GM23248 (cell line): ENCODE results near the gene PPP1R15B. TPM values are rescaled to one million over a fixed set of nuclear protein-coding genes. Genes with fewer than 3 reads are reported as not detected.

Experiments
- DNase-seq: peaks from one replicate; pipeline ENCODE4 v3.0.0-alpha.2; 2015
- H2AFZ ChIP-seq: fragments of 200-600 bp; sonication (generic); 2 replicates; pipeline ENCODE4 v1.6.1; 2016; ENCODE audit warnings: antibody characterized with exemption
- H3F3A ChIP-seq: fragments of 200-600 bp; sonication (generic); 2 replicates; pipeline ENCODE4 v1.6.1; 2016; ENCODE audit warnings: mild to moderate bottlenecking, antibody characterized with exemption, mixed run types; ENCODE audit not compliant: insufficient read depth
- H3K27ac ChIP-seq: fragments of 200-600 bp; sonication (generic); 2 replicates; pipeline ENCODE4 v1.5.1; 2016; ENCODE audit warnings: mild to moderate bottlenecking
- H3K27me3 ChIP-seq: fragments of 200-600 bp; sonication (generic); replicated peaks from 2 replicates; pipeline ENCODE4 v1.6.1; 2016; ENCODE audit warnings: mild to moderate bottlenecking; ENCODE audit not compliant: insufficient read depth
- H3K36me3 ChIP-seq: fragments of 200-600 bp; sonication (generic); 2 replicates; pipeline ENCODE4 v1.6.1; 2016; ENCODE audit warnings: low read depth, mild to moderate bottlenecking
- H3K4me1 ChIP-seq: fragments of 200-600 bp; sonication (generic); 2 replicates; pipeline ENCODE4 v1.6.1; 2016; ENCODE audit warnings: mild to moderate bottlenecking; ENCODE audit not compliant: insufficient read depth
- H3K4me2 ChIP-seq: fragments of 200-600 bp; sonication (generic); one replicate; pipeline ENCODE4 v1.6.1; 2016; ENCODE audit warnings: mild to moderate bottlenecking; ENCODE audit not compliant: unreplicated experiment
- H3K4me3 ChIP-seq: fragments of 200-600 bp; sonication (generic); 2 replicates; pipeline ENCODE4 v1.5.1; 2016; ENCODE audit warnings: mild to moderate bottlenecking
- H3K79me2 ChIP-seq: fragments of 200-600 bp; sonication (generic); 2 replicates; pipeline ENCODE4 v1.6.1; 2016; ENCODE audit warnings: mild to moderate bottlenecking; ENCODE audit not compliant: insufficient read depth
- H3K9ac ChIP-seq: fragments of 200-600 bp; sonication (generic); 2 replicates; pipeline ENCODE4 v1.6.1; 2016; ENCODE audit warnings: mild to moderate bottlenecking
- H3K9me2 ChIP-seq: fragments of 200-600 bp; sonication (generic); 2 replicates; pipeline ENCODE4 v1.6.1; 2016; ENCODE audit warnings: mixed run types, mild to moderate bottlenecking, moderate library complexity; ENCODE audit not compliant: insufficient read depth
- H3K9me3 ChIP-seq: fragments of 200-600 bp; sonication (generic); one replicate; pipeline ENCODE4 v1.6.1; 2017; ENCODE audit warnings: low read depth
- H4K20me1 ChIP-seq: fragments of 200-600 bp; sonication (generic); 2 replicates; pipeline ENCODE4 v1.6.0; 2016; ENCODE audit not compliant: insufficient read depth
- EZH2 ChIP-seq: fragments of 200-600 bp; sonication (generic); IDR thresholded peaks from 2 replicates; pipeline ENCODE4 v1.6.1; 2018; ENCODE audit warnings: antibody characterized with exemption, mild to moderate bottlenecking; ENCODE audit not compliant: insufficient read depth, poor library complexity, severe bottlenecking
- EZH2phosphoT487 ChIP-seq: fragments of 200-600 bp; sonication (generic); IDR thresholded peaks from 2 replicates; pipeline ENCODE4 v1.6.1; 2018; ENCODE audit warnings: antibody characterized with exemption, moderate library complexity, mild to moderate bottlenecking, low read depth; ENCODE audit not compliant: insufficient read depth
- WGBS, 2 experiments: methylation state at CpG; one replicate each; pipeline ENCODE4 v1.1.6; 2015 to 2017; ENCODE audit warnings: low lambda C conversion rate in 2 of 2, low coverage in 1 of 2; ENCODE audit errors: missing lambda C conversion rate in 2 of 2; 5-methylcytosine and 5-hydroxymethylcytosine counted together
- in situ Hi-C: fragments of 300-500 bp; cut with MboI; formaldehyde crosslinking; loops from 2 replicates; pipeline ENCODE4 v1.15.0; 2020
- polyA plus RNA-seq: library from polyadenylated mRNA; unstranded; fragments of >200 nt; fragmentation: Nextera tagmentation; extraction: Ambion mirVana; gene quantifications from 2 replicates; pipeline ENCODE4 v1.2.1, GENCODE V29; 2016
- total RNA-seq: library from RNA; depleted of rRNA; stranded (reverse); fragments of >200 nt; shearing (Covaris generic); gene quantifications from 2 replicates; pipeline ENCODE4 v1.2.3, GENCODE V29; 2014

The PPP1R15B gene
- total and polyA plus RNA-seq, 2 experiments from 2014 or later = 14.5 to 28.4 TPM

DNA sequence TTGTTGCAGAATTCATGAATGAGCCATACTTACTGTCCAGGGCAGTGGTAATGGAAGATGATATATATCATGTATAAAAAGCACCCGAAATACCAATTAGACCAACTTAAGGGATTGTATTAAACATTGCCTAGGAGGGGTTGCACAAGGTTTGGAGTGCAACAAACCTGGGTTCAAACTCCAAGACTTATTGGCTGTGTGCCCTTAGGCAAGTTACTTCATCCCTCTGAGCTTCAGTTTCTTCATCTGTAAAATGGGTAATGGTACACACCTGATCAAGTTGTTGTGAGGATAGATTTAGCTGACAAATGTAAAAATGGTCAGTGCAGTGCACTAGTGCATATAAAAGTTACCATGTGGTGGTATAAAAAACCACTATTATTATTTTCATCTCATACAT, 9.8 kb upstream of the PPP1R15B start:
- Histone ChIP-seq H3K4me1 (peaks cover 46% of the 10 kb centered on the region), H3K4me3 (no peak overlapping the region), H3K27ac (no peak overlapping the region), H3K4me2 (no peak overlapping the region), H3K79me2 (no peaks in the 10 kb centered on the region; the same call in 1 of the 2 replicates), H3K27me3 (no peaks in the 10 kb centered on the region), H3K9ac (no peak overlapping the region), H4K20me1 (no peaks in the 10 kb centered on the region), H3K36me3 (no peaks in the 10 kb centered on the region), H3K9me2 (no peaks in the 10 kb centered on the region), H3K9me3 (no peaks in the 10 kb centered on the region), H3F3A (peaks cover 36% of the 10 kb centered on the region), H2AFZ (no peak overlapping the region)
- no peak for DNase-seq
- in situ Hi-C loops = no loop called here
- TF ChIP-seq EZH2phosphoT487 = no peak
- no peak for TF ChIP-seq EZH2
- 100% methylated on average over 1 of the region's 1 CpG for WGBS, 2 experiments

DNA sequence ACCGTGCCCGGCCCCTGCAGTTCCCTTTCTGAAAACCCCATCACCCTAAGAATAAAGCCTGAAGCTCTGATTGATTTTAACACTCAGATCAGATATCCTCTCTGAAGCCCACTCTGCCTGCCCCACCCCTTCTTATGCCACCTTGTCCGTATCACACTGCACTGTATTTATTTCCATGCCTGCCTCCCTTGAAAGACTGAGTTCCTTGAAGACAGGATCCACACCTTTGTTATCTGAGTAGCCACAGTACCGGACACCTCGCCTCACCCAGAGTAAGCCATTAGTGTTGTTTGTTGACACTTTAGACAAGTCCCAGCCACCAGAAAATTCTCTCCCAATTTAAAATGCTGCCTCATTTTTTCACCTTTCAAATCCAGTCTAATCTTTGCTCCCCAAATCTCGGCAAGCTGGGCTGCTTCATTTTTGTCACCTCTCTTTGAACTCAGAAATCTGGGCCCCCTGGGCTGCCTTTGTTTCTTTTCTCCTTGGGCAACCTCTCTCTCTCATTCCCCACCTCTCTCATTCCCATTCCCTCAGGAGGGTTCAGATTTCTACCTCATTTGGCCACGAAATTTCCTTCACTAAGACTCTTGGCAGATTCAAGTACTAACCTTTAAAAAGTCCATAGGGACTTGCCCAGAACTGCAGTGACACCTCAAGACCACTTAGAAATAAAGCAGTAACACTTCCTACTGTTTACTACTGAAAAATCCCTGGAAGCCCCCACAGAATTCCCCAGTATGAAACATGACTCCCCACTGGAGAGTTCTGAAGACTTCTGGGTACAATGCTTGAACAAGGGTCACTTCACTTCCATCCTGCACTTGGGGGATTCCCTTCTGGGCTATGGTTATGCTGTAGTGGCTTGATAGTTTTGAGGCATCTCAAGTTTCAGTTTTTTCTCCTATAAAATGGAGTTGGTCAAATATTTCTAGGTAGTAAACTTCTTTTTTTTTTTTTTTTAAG, 8.7 kb upstream of the PPP1R15B start:
- TF ChIP-seq EZH2phosphoT487 = no peak
- no peak for TF ChIP-seq EZH2
- H3K9me3 ChIP-seq = no peaks in the 10 kb centered on the region

DNA sequence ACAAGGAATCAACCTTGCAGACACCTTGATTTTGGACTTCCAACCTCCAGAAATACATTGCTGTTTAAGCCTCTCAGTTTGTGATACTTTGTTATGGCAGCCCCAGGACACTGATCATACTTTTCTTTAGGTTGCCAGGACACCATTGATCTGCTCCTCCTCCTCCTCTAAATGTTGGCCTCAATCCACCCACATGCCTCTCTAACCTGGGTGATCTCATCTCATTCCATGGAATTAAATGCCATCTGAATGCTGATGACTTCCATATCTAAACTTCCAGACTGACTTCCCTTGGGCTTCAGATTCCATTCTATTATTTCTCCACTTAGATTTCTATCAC, 7.4 kb upstream of the PPP1R15B start:
- H3K4me1 ChIP-seq = peaks cover 41% of the 10 kb centered on the region
- no peak overlapping the region; the same call in 1 of the 2 replicates for H3K4me3 ChIP-seq
- H3K4me2 ChIP-seq = peak overlapping the region; percentile 91
- H3K9ac ChIP-seq = no peak overlapping the region; the same call in 1 of the 2 replicates
- H4K20me1 ChIP-seq = no peaks in the 10 kb centered on the region
- H3K9me2 ChIP-seq = no peaks in the 10 kb centered on the region
- H2AFZ ChIP-seq = no peak overlapping the region
- TF ChIP-seq EZH2phosphoT487 = no peak
- TF ChIP-seq EZH2 = no peak
- DNase-seq = peak; percentile 53
- peaks cover 3% of the 10 kb centered on the region; the same call in 1 of the 2 replicates for H3K79me2 ChIP-seq
- H3K27ac ChIP-seq = peak overlapping the region; percentile 99
- H3K36me3 ChIP-seq = no peaks in the 10 kb centered on the region
- H3K27me3 ChIP-seq = no peaks in the 10 kb centered on the region
- in situ Hi-C loops = no loop called here
- peaks cover 27% of the 10 kb centered on the region for H3F3A ChIP-seq
- no peaks in the 10 kb centered on the region for H3K9me3 ChIP-seq

More for the DNA sequence above, 8.7 kb upstream of the PPP1R15B start:
- Histone ChIP-seq H4K20me1 (no peaks in the 10 kb centered on the region), H3K4me3 (no peak overlapping the region), H2AFZ (no peak overlapping the region), H3K27me3 (no peaks in the 10 kb centered on the region), H3K4me1 (peaks cover 41% of the 10 kb centered on the region), H3K27ac (no peak overlapping the region), H3K9ac (no peak overlapping the region), H3K9me2 (no peaks in the 10 kb centered on the region), H3K36me3 (no peaks in the 10 kb centered on the region), H3F3A (peaks cover 27% of the 10 kb centered on the region), H3K79me2 (peaks cover 3% of the 10 kb centered on the region; the same call in 1 of the 2 replicates), H3K4me2 (no peak overlapping the region)
- in situ Hi-C loops = no loop called here
- no peak for DNase-seq
- WGBS, 2 experiments = 81 to 84% methylated on average over 7 of the region's 7 CpGs

DNA sequence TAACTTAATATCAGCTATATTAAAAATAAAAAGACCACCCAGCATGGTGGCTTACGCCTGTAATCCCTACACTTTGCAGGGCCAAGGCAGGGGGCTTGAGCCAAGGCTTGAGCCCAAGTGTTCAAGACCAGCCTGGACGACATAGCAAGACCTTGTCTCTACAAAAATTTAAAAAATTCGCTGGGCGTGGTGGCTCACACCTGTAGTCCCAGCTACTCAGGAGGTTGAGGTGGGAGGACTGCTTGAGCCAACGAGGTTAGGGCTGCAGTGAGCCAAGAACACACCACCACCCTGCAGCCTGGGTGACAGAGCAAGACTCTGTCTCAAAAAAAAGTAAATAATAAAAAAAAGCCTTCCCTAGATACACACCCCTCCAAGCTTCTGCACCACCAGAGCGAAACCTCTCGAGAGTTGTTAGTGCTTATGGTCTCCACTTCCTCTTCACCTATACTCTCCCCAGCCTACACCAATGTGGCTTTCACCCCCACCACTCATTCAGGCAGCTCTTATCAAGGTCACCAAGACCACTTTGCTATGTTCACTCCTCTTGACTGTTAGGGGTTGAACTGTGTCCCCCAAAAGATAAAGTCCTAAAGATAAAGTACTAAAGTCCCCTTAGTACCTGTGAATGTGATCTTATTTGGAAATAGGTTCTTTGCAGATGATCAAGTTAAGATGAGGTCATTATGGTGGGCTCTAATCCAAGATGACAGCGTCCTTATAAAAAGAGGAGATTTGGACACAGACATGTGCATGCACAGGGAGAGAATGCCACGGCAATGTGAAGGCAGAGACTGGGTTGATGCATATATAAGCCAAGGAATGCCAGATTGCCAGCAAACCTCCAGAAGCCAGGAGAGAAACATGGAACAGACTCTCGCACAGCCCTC, 6.8 kb upstream of the PPP1R15B start:
- H3K4me1 ChIP-seq = peaks cover 41% of the 10 kb centered on the region
- in situ Hi-C loops = no loop called here
- TF ChIP-seq EZH2phosphoT487 (no peak), EZH2 (no peak)
- no peak overlapping the region for H2AFZ ChIP-seq
- H3K4me2 ChIP-seq = peak overlapping the region; percentile 91
- H3K36me3 ChIP-seq = no peaks in the 10 kb centered on the region
- peak overlapping the region; percentile 67 for H3K4me3 ChIP-seq
- no peaks in the 10 kb centered on the region for H3K27me3 ChIP-seq
- DNase-seq = peak; percentile 80
- no peaks in the 10 kb centered on the region for H3K9me3 ChIP-seq
- H3F3A ChIP-seq = peaks cover 31% of the 10 kb centered on the region
- no peaks in the 10 kb centered on the region for H4K20me1 ChIP-seq
- no peaks in the 10 kb centered on the region for H3K9me2 ChIP-seq
- peak overlapping the region; percentile 99 for H3K27ac ChIP-seq
- 59 to 63% methylated on average over 10 of the region's 10 CpGs for WGBS, 2 experiments
- peak overlapping the region; percentile 87 for H3K9ac ChIP-seq
- peaks cover 3% of the 10 kb centered on the region; the same call in 1 of the 2 replicates for H3K79me2 ChIP-seq
